ENCODE results near the gene MYL7.

The MYL7 gene

GRCh38 chr7:44119829-44120380, 21.2 kb downstream of the MYL7 start:
- no peaks in the 10 kb centered on the region for H3K27me3 ChIP-seq (ENCODE audit: low read length)
- TF ChIP-seq, protein P1, sequence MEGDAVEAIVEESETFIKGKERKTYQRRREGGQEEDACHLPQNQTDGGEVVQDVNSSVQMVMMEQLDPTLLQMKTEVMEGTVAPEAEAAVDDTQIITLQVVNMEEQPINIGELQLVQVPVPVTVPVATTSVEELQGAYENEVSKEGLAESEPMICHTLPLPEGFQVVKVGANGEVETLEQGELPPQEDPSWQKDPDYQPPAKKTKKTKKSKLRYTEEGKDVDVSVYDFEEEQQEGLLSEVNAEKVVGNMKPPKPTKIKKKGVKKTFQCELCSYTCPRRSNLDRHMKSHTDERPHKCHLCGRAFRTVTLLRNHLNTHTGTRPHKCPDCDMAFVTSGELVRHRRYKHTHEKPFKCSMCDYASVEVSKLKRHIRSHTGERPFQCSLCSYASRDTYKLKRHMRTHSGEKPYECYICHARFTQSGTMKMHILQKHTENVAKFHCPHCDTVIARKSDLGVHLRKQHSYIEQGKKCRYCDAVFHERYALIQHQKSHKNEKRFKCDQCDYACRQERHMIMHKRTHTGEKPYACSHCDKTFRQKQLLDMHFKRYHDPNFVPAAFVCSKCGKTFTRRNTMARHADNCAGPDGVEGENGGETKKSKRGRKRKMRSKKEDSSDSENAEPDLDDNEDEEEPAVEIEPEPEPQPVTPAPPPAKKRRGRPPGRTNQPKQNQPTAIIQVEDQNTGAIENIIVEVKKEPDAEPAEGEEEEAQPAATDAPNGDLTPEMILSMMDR (IDR thresholded peaks at IDR 0.05; ENCODE audit: insufficient read depth, low read length, poor library complexity, severe bottlenecking), result no peak
- no peak for TF ChIP-seq EZH2phosphoT487 (conservative IDR thresholded peaks at IDR 0.05; ENCODE audit: low read length)
- H3K9me3 ChIP-seq (ENCODE audit: insufficient read depth, low read length), result no peaks in the 10 kb centered on the region
- no peak overlapping the region for H3K4me3 ChIP-seq (ENCODE audit: insufficient read depth, low read length, poor library complexity, severe bottlenecking)
- H2AFZ ChIP-seq (ENCODE audit: low read depth, low read length, severe bottlenecking), result no peak overlapping the region
- H3K9ac ChIP-seq (ENCODE audit: low read length), result no peak overlapping the region
- no peaks in the 10 kb centered on the region for H4K20me1 ChIP-seq (ENCODE audit: low read depth, low read length)
- no peaks in the 10 kb centered on the region for H3K9me2 ChIP-seq (replicated peaks; ENCODE audit: insufficient read depth, low read length)
- peaks cover 5% of the 10 kb centered on the region; the same call in 1 of the 2 replicates for H3K36me3 ChIP-seq (ENCODE audit: low read length)
- H3K79me2 ChIP-seq (ENCODE audit: insufficient read depth, low read length), result peaks cover 25% of the 10 kb centered on the region
- peaks cover 2% of the 10 kb centered on the region for H3F3A ChIP-seq (ENCODE audit: insufficient read depth)
- H3K4me2 ChIP-seq (ENCODE audit: low read depth, low read length, poor library complexity, severe bottlenecking), result no peak overlapping the region
- H3K27ac ChIP-seq (ENCODE audit: low read depth, low read length), result no peak overlapping the region

DNA sequence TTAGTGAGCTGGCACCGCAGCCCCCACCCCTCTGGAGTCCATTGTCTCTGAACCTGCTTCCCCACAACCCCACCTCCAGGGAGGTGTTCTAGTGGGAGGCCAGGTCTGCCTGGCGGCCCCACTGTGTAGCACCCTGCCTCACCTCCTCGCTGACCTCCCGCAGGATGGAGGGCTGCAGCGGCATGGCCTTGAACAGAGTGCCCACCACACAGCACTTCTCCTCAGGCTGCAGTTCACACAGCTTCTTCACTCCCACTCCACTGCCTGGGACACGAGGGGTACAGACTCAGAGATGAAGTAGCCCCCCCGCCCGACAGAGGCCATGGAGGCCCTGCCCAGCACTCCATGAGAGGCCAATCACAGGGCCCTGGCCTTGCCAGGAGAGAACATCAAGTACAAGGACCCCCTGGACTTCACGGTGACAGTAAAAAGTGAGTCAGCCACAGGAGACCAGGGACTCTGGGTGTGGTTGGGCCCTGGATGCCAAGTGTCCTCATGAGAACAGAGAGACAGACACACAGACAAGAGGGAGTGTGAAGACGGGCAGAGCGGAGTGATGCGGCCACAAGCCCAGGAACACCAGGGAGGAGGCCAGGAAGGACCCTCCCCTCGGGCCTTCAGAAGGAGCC, 23.2 kb downstream of the MYL7 start:
- Histone ChIP-seq H3K9me2 (replicated peaks; ENCODE audit: insufficient read depth, low read length) (no peaks in the 10 kb centered on the region), H3K4me2 (ENCODE audit: low read depth, low read length, poor library complexity, severe bottlenecking) (no peak overlapping the region)

DNA sequence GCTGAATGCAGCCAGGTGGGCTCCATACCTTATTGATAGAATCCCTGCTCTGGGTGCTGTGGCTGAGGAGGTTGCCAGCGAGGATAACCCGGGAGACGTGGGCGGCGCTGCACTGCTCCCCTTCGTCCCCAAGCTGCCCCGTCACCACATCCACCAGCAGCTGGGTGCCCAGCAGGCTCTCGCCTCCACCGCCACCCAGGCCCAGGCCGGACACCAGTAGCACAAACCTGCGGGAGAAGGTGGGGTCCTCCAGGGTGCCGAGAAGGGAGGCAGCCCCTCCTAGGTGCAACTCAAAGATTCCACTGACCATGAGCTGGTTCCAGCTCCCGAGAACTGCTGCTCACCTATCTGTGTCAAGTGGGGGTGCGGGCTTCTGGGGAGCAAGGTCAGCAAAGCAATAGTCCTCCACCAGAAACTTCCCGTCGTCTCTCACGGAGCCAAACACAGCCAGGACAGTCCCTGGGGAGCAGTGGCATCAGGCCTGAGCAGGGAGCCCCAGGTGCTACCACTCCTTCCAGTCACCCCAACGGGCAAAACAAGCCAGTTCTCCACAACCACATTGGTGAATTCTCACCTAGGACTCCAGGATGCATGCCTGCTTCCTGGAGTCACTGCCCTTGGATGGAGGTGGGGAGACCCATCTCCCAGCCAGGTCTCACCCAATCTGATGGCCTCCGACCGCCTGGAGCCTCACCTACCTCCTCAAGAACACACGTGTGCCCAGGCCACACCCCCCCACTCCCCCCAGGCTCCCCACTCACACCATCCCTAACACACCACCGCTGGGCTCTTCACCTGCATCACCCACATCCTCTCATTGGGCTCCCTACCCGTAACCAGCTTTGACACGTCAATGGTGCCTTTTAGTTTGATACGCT, 24.1 kb downstream of the MYL7 start:
- Histone ChIP-seq H3K9me3 (ENCODE audit: insufficient read depth, low read length) (no peaks in the 10 kb centered on the region), H3F3A (ENCODE audit: insufficient read depth) (no peaks in the 10 kb centered on the region), H3K27ac (ENCODE audit: low read depth, low read length) (no peak overlapping the region), H2AFZ (ENCODE audit: low read depth, low read length, severe bottlenecking) (no peak overlapping the region), H3K4me3 (ENCODE audit: insufficient read depth, low read length, poor library complexity, severe bottlenecking) (no peak overlapping the region), H3K79me2 (ENCODE audit: insufficient read depth, low read length) (peaks cover 14% of the 10 kb centered on the region), H3K36me3 (ENCODE audit: low read length) (peaks cover 5% of the 10 kb centered on the region; the same call in 1 of the 2 replicates), H4K20me1 (ENCODE audit: low read depth, low read length) (no peaks in the 10 kb centered on the region), H3K9me2 (replicated peaks; ENCODE audit: insufficient read depth, low read length) (no peaks in the 10 kb centered on the region), H3K4me2 (ENCODE audit: low read depth, low read length, poor library complexity, severe bottlenecking) (no peak overlapping the region), H3K9ac (ENCODE audit: low read length) (no peak overlapping the region), H3K27me3 (ENCODE audit: low read length) (no peaks in the 10 kb centered on the region)
- TF ChIP-seq, protein P1 (IDR thresholded peaks at IDR 0.05; ENCODE audit: insufficient read depth, low read length, poor library complexity, severe bottlenecking), result no peak
- no peak for TF ChIP-seq EZH2phosphoT487 (conservative IDR thresholded peaks at IDR 0.05; ENCODE audit: low read length)

More for the DNA sequence above, 23.2 kb downstream of the MYL7 start:
- TF ChIP-seq EZH2phosphoT487 (conservative IDR thresholded peaks at IDR 0.05; ENCODE audit: low read length), result no peak
- TF ChIP-seq, protein P1 (IDR thresholded peaks at IDR 0.05; ENCODE audit: insufficient read depth, low read length, poor library complexity, severe bottlenecking), result no peak
- H3K9ac ChIP-seq (ENCODE audit: low read length), result no peak overlapping the region
- H4K20me1 ChIP-seq (ENCODE audit: low read depth, low read length), result no peaks in the 10 kb centered on the region
- peaks cover 23% of the 10 kb centered on the region for H3K79me2 ChIP-seq (ENCODE audit: insufficient read depth, low read length)
- H3K36me3 ChIP-seq (ENCODE audit: low read length), result peaks cover 5% of the 10 kb centered on the region; the same call in 1 of the 2 replicates
- no peak overlapping the region for H2AFZ ChIP-seq (ENCODE audit: low read depth, low read length, severe bottlenecking)
- H3K4me3 ChIP-seq (ENCODE audit: insufficient read depth, low read length, poor library complexity, severe bottlenecking), result no peak overlapping the region
- H3F3A ChIP-seq (ENCODE audit: insufficient read depth), result no peaks in the 10 kb centered on the region
- H3K27ac ChIP-seq (ENCODE audit: low read depth, low read length), result no peak overlapping the region
- no peaks in the 10 kb centered on the region for H3K27me3 ChIP-seq (ENCODE audit: low read length)
- no peaks in the 10 kb centered on the region for H3K9me3 ChIP-seq (ENCODE audit: insufficient read depth, low read length)
